ENCODE data around the gene PTPRA. TPM values are rescaled to one million over a fixed set of nuclear protein-coding genes. Genes with fewer than 3 reads are reported as not detected.
A peak's percentile ranks its signal among the peaks of the same experiment; 100 is the strongest.

Gene PTPRA
- total and polyA plus RNA-seq, 2 of the 13 experiments (the other 11 are each of a cell fraction or from before 2014, with no cell fraction given), result 47.2 to 127 TPM

- peak; percentile 77 for ATAC-seq
- no peak for FAIRE-seq
- Histone ChIP-seq H3K4me2 (ENCODE audit: low read depth, low read length) (peak overlapping the region; percentile 99), H3K36me3 (replicated peaks in 1 of 2; ENCODE audit: control insufficient read depth in 1 of 2, insufficient read depth in 2 of 2, low read length in 2 of 2) (peaks cover 19 to 30% of the 10 kb centered on the region in 2 experiments), H3K4me3 (replicated peaks in 1 of 3; ENCODE audit: insufficient read depth in 1 of 3, low read depth in 2 of 3, low read length in 3 of 3) (peak overlapping the region; percentile 89 to 97 (median 95)), H2AFZ (ENCODE audit: low read length) (peak overlapping the region; percentile 65), H3K27ac (ENCODE audit: extremely low read length, insufficient read depth, low read length) (peak overlapping the region; percentile 85), H3K9ac (ENCODE audit: insufficient read depth, low read depth, low read length) (peak overlapping the region; percentile 89), H4K20me1 (ENCODE audit: insufficient read depth, low read length) (no peaks in the 10 kb centered on the region), H3K27me3 (ENCODE audit: control insufficient read depth in 1 of 2, insufficient read depth in 2 of 2, low read length in 2 of 2) (no peaks in the 10 kb centered on the region; a peak in 1 of 5 replicates), H3K79me2 (ENCODE audit: insufficient read depth, low read length) (peaks cover 18% of the 10 kb centered on the region), H3K4me1 (ENCODE audit: insufficient read depth, low read length) (peaks cover 42% of the 10 kb centered on the region), H3K9me3 (ENCODE audit: low read length) (no peaks in the 10 kb centered on the region)
- DNase-seq (ENCODE audit: low spot score), result no peak
- ChIA-PET POLR2A (interaction anchor here (0.6 to 2.4 kb wide), 20 partner anchors 9 to 392 kb away, joined by 3 to 10 read pairs (median 4); partner anchors contain the start of genes FASTKD5, IDH3B, NOP56 and PCED1A), CTCF (ENCODE audit: low intra/inter-chr PET ratio, low total read pairs) (no interaction called here)
- in situ Hi-C loops (cut with HindIII; ENCODE audit: extremely low pct_ligation_motif_present, low pct_unique_long_range_greater_than_20kb), result no loop called here
- intact Hi-C loops (cut with micrococcal nuclease; ENCODE audit: unreplicated experiment), result loop anchor here (10.0 kb wide), 1 partner anchor 130 kb away; no protein-coding TSS in a partner anchor
- 6% methylated on average over 12 of the region's 24 CpGs for WGBS (ENCODE audit: low lambda C conversion rate)
- BruUV-seq (replicated peaks), result TSS peak; percentile 86
- TF ChIP-seq ZBTB46 (CRISPR knock-in tag; IDR thresholded peaks at IDR 0.05; ENCODE audit: borderline replicate concordance) (0 out of 2 replicates have a peak, but pooled peaks have one; percentile 12), ZSCAN30 (CRISPR knock-in tag; IDR thresholded peaks at IDR 0.05) (peak; percentile 35; the same call in 1 of the 2 replicates), MIER3 (CRISPR knock-in tag; IDR thresholded peaks at IDR 0.05; ENCODE audit: borderline replicate concordance) (0 out of 2 replicates have a peak, but pooled peaks have one; percentile 7), HOXA3 (CRISPR knock-in tag; IDR thresholded peaks at IDR 0.05) (no peak), ZFYVE20 (CRISPR knock-in tag; IDR thresholded peaks at IDR 0.05; ENCODE audit: borderline replicate concordance, low read depth) (no peak), ZNF775 (CRISPR knock-in tag; IDR thresholded peaks at IDR 0.05; ENCODE audit: borderline replicate concordance) (no peak; the same call in 1 of the 2 replicates), SP140L (CRISPR knock-in tag; IDR thresholded peaks at IDR 0.05; ENCODE audit: borderline replicate concordance) (no peak), THAP7 (CRISPR knock-in tag; IDR thresholded peaks at IDR 0.05) (peak; percentile 44; the same call in 1 of the 2 replicates), EP300 (IDR thresholded peaks at IDR 0.05; ENCODE audit: low read depth in 2 of 2, low read length in 2 of 2) (no peak), EP300 (CRISPR knock-in tag; IDR thresholded peaks at IDR 0.05; ENCODE audit: borderline replicate concordance) (no peak), PAXIP1 (CRISPR knock-in tag; conservative IDR thresholded peaks at IDR 0.05) (no peak), FOXA3 (CRISPR knock-in tag; IDR thresholded peaks at IDR 0.05) (no peak), MZF1 (CRISPR knock-in tag; IDR thresholded peaks at IDR 0.05; ENCODE audit: borderline replicate concordance) (peak; percentile 70; the same call in 1 of the 2 replicates), SNAPC2 (CRISPR knock-in tag; IDR thresholded peaks at IDR 0.05) (peak; percentile 97; the same call in 1 of the 2 replicates), ZNF383 (CRISPR knock-in tag; IDR thresholded peaks at IDR 0.05; ENCODE audit: borderline replicate concordance) (no peak), NCOR1 (IDR thresholded peaks at IDR 0.05; ENCODE audit: borderline replicate concordance, low read length) (peak; percentile 36; the same call in 1 of the 2 replicates), SIX4 (CRISPR knock-in tag; IDR thresholded peaks at IDR 0.05) (peak; percentile 9; the same call in 1 of the 2 replicates)
These were observed 171.9 kb downstream of the PTPRA start for GRCh38 chr20:3045042-3045815.
